Measurements from ENCODE around the gene ARHGEF25. TPM values are rescaled to one million over a fixed set of nuclear protein-coding genes. Genes with fewer than 3 reads are reported as not detected.

Gene ARHGEF25
- total and polyA plus RNA-seq, 2 of the 13 experiments (the other 11 are each of a cell fraction or from before 2014, with no cell fraction given): 11.5 to 12.5 TPM

DNA sequence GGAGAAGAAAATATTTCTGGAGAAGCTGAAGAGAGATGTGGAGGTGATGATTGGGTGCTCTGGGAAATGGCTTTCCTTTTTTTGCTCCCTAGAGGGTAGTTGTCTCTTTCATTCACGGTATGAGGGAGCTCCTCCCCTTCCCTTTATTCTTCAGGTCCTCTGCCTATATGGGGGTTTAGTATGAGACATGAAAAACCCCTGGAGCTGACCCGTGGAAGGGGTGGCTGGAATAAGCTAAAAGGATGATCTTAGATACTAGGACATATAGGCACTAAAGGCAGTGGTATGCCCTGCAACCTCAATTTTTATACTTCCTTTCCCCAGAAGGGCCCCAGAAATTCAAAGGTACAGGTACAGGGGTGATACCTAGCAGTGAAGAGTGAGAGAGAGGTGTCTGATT is 10.8 kb upstream of the ARHGEF25 start:
- CTCF ChIA-PET (ENCODE audit: low intra/inter-chr PET ratio, low total read pairs): no interaction called here
- in situ Hi-C loops (cut with HindIII; ENCODE audit: extremely low pct_ligation_motif_present, low pct_unique_long_range_greater_than_20kb): no loop called here

More for the DNA sequence above, 10.8 kb upstream of the ARHGEF25 start:
- Histone ChIP-seq H3K79me2 (ENCODE audit: insufficient read depth, low read length) (no peaks in the 10 kb centered on the region), H3K27ac (ENCODE audit: extremely low read length, insufficient read depth, low read length) (no peak overlapping the region), H4K20me1 (ENCODE audit: insufficient read depth, low read length) (no peaks in the 10 kb centered on the region), H3K4me3 (replicated peaks in 1 of 3; ENCODE audit: insufficient read depth in 1 of 3, low read depth in 2 of 3, low read length in 3 of 3) (no peak overlapping the region), H3K27me3 (ENCODE audit: control insufficient read depth in 1 of 2, insufficient read depth in 2 of 2, low read length in 2 of 2) (peaks cover 0 to 4% of the 10 kb centered on the region in 2 experiments; a peak in 1 of 5 replicates), H3K9ac (ENCODE audit: insufficient read depth, low read depth, low read length) (no peak overlapping the region), H3K9me3 (ENCODE audit: low read length) (no peaks in the 10 kb centered on the region), H3K36me3 (replicated peaks in 1 of 2; ENCODE audit: control insufficient read depth in 1 of 2, insufficient read depth in 2 of 2, low read length in 2 of 2) (peaks cover 13 to 26% of the 10 kb centered on the region in 2 experiments; a peak in 4 of 5 replicates), H3K4me1 (ENCODE audit: insufficient read depth, low read length) (peaks cover 16% of the 10 kb centered on the region), H3K4me2 (ENCODE audit: low read depth, low read length) (no peak overlapping the region), H2AFZ (ENCODE audit: low read length) (no peak overlapping the region)
- FAIRE-seq (no peak), ATAC-seq (no peak), DNase-seq (ENCODE audit: low spot score) (no peak)
- intact Hi-C loops (cut with micrococcal nuclease; ENCODE audit: unreplicated experiment): no loop called here
- 97% methylated on average over 2 of the region's 2 CpGs for WGBS (ENCODE audit: low lambda C conversion rate)
- BruUV-seq (replicated peaks): no TSS peak
- POLR2A ChIA-PET: interaction anchor here (1.7 kb wide), 1 partner anchor 11 kb away, joined by 6 read pairs; the partner anchor contains the start of gene ARHGEF25
- TF ChIP-seq, protein P1, sequence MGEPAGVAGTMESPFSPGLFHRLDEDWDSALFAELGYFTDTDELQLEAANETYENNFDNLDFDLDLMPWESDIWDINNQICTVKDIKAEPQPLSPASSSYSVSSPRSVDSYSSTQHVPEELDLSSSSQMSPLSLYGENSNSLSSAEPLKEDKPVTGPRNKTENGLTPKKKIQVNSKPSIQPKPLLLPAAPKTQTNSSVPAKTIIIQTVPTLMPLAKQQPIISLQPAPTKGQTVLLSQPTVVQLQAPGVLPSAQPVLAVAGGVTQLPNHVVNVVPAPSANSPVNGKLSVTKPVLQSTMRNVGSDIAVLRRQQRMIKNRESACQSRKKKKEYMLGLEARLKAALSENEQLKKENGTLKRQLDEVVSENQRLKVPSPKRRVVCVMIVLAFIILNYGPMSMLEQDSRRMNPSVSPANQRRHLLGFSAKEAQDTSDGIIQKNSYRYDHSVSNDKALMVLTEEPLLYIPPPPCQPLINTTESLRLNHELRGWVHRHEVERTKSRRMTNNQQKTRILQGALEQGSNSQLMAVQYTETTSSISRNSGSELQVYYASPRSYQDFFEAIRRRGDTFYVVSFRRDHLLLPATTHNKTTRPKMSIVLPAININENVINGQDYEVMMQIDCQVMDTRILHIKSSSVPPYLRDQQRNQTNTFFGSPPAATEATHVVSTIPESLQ (CRISPR knock-in tag; conservative IDR thresholded peaks at IDR 0.05): no peak
- no peak for TF ChIP-seq THYN1 (CRISPR knock-in tag; IDR thresholded peaks at IDR 0.05; ENCODE audit: borderline replicate concordance, low read depth)
- TF ChIP-seq ZFAT (CRISPR knock-in tag; conservative IDR thresholded peaks at IDR 0.05): no peak
- no peak for TF ChIP-seq KMT2B (CRISPR knock-in tag; IDR thresholded peaks at IDR 0.05)
- TF ChIP-seq SP4 (CRISPR knock-in tag; IDR thresholded peaks at IDR 0.05): no peak
- TF ChIP-seq, protein P2, sequence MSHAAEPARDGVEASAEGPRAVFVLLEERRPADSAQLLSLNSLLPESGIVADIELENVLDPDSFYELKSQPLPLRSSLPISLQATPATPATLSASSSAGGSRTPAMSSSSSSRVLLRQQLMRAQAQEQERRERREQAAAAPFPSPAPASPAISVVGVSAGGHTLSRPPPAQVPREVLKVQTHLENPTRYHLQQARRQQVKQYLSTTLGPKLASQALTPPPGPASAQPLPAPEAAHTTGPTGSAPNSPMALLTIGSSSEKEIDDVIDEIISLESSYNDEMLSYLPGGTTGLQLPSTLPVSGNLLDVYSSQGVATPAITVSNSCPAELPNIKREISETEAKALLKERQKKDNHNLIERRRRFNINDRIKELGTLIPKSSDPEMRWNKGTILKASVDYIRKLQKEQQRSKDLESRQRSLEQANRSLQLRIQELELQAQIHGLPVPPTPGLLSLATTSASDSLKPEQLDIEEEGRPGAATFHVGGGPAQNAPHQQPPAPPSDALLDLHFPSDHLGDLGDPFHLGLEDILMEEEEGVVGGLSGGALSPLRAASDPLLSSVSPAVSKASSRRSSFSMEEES (CRISPR knock-in tag; IDR thresholded peaks at IDR 0.05): no peak
- TF ChIP-seq SALL2 (CRISPR knock-in tag; IDR thresholded peaks at IDR 0.05): no peak
- TF ChIP-seq, protein P3, sequence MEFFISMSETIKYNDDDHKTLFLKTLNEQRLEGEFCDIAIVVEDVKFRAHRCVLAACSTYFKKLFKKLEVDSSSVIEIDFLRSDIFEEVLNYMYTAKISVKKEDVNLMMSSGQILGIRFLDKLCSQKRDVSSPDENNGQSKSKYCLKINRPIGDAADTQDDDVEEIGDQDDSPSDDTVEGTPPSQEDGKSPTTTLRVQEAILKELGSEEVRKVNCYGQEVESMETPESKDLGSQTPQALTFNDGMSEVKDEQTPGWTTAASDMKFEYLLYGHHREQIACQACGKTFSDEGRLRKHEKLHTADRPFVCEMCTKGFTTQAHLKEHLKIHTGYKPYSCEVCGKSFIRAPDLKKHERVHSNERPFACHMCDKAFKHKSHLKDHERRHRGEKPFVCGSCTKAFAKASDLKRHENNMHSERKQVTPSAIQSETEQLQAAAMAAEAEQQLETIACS (CRISPR knock-in tag; IDR thresholded peaks at IDR 0.05): no peak
- TF ChIP-seq ELK4 (CRISPR knock-in tag; IDR thresholded peaks at IDR 0.05; ENCODE audit: borderline replicate concordance): no peak
- TF ChIP-seq HDAC6 (IDR thresholded peaks at IDR 0.05; ENCODE audit: low read depth, low read length): no peak
